IMR-90 (cell line): ENCODE results near the gene ZNF282. TPM values are rescaled to one million over a fixed set of nuclear protein-coding genes. Genes with fewer than 3 reads are reported as not detected.

Experiments used
- ATAC-seq: fragments of 200-7000 bp; cut with Tn5 transposase; 2 replicates; pipeline ENCODE4 v1.9.1; 2020; ENCODE audit warnings: low read depth, mild to moderate bottlenecking, moderate library complexity
- BruUV-seq: library from RNA; stranded (reverse); fragments of 400-500 nt; replicated peaks from 2 replicates; lab custom pipeline; 2021; lab: Mats Ljungman, UMichigan
- CTCF ChIA-PET: fragments of 300-600 bp; formaldehyde crosslinking; extraction: SDS; loops from one replicate; lab custom pipeline; 2021; ENCODE audit warnings: antibody characterized with exemption; lab: Yijun Ruan, JAX
- POLR2A ChIA-PET: fragments of 300-600 bp; sonication (Branson Sonifier 250); formaldehyde crosslinking; loops from one replicate; lab custom pipeline; 2022; ENCODE audit warnings: antibody characterized with exemption; ENCODE audit not compliant: unreplicated experiment; lab: Charles Lee
- DNase-seq: peaks from one replicate; pipeline ENCODE4 v3.0.0; 2013
- H2AFZ ChIP-seq: replicated peaks from 2 replicates; pipeline ENCODE3; 2013; ENCODE audit warnings: low read length, mild to moderate bottlenecking; ENCODE audit not compliant: poor library complexity
- H2AK5ac ChIP-seq: 2 replicates; pipeline ENCODE4 v1.6.1; 2013; ENCODE audit warnings: low read depth, low read length, inconsistent platforms
- H2AK9ac ChIP-seq: replicated peaks from 2 replicates; pipeline ENCODE3; 2013; ENCODE audit warnings: mild to moderate bottlenecking, low read depth, low read length, moderate library complexity; ENCODE audit not compliant: poor library complexity
- H2BK120ac ChIP-seq: 2 replicates; pipeline ENCODE4 v1.6.1; 2013; ENCODE audit warnings: low read depth, low read length, inconsistent platforms
- H2BK15ac ChIP-seq: 3 replicates; pipeline ENCODE4 v1.6.1; 2013; ENCODE audit warnings: low read depth, low read length, inconsistent platforms
- H2BK20ac ChIP-seq: 2 replicates; pipeline ENCODE4 v1.6.1; 2013; ENCODE audit warnings: low read depth, mild to moderate bottlenecking, inconsistent platforms, low read length, moderate library complexity
- H2BK5ac ChIP-seq: 2 replicates; pipeline ENCODE4 v1.6.1; 2013; ENCODE audit warnings: mild to moderate bottlenecking, low read depth, low read length, inconsistent platforms; ENCODE audit not compliant: poor library complexity, severe bottlenecking
- H3K14ac ChIP-seq: replicated peaks from 2 replicates; pipeline ENCODE4 v1.6.1; 2013; ENCODE audit warnings: low read depth, low read length, inconsistent platforms
- H3K18ac ChIP-seq: 2 replicates; pipeline ENCODE4 v1.6.1; 2013; ENCODE audit warnings: low read depth, low read length, control low read depth
- H3K23ac ChIP-seq: 2 replicates; pipeline ENCODE4 v1.6.1; 2013; ENCODE audit warnings: low read depth, low read length, inconsistent platforms
- H3K27ac ChIP-seq: 2 replicates; pipeline ENCODE4 v1.5.1; 2013; ENCODE audit warnings: mild to moderate bottlenecking, control low read depth, low read length; ENCODE audit not compliant: insufficient read depth
- H3K27me3 ChIP-seq: 2 replicates; pipeline ENCODE4 v1.6.1; 2013; ENCODE audit warnings: low read length; ENCODE audit not compliant: control insufficient read depth, insufficient read depth
- H3K36me3 ChIP-seq: 2 replicates; pipeline ENCODE4 v1.6.1; 2013; ENCODE audit warnings: low read length, mixed read lengths; ENCODE audit not compliant: control insufficient read depth, insufficient read depth
- H3K4ac ChIP-seq: 2 replicates; pipeline ENCODE4 v1.6.1; 2013; ENCODE audit warnings: low read depth, low read length, inconsistent platforms
- H3K4me1 ChIP-seq: 2 replicates; pipeline ENCODE4 v1.6.1; 2013; ENCODE audit warnings: low read length, mixed read lengths; ENCODE audit not compliant: control insufficient read depth, insufficient read depth
- H3K4me2 ChIP-seq: 2 replicates; pipeline ENCODE4 v1.6.1; 2013; ENCODE audit warnings: low read depth, mild to moderate bottlenecking, control low read depth, low read length, moderate library complexity
- H3K4me3 ChIP-seq: 2 replicates; pipeline ENCODE4 v1.5.1; 2013; ENCODE audit warnings: low read depth, mild to moderate bottlenecking, control low read depth, low read length, moderate library complexity; ENCODE audit not compliant: insufficient read depth
- H3K56ac ChIP-seq: 2 replicates; pipeline ENCODE4 v1.6.1; 2013; ENCODE audit warnings: low read length, inconsistent platforms; ENCODE audit not compliant: insufficient read depth; ENCODE audit errors: extremely low read depth
- H3K79me1 ChIP-seq, 2 experiments: 2 replicates each; pipeline ENCODE4 v1.6.1; 2013; ENCODE audit warnings: low read length in 2 of 2, inconsistent platforms in 1 of 2, low read depth in 1 of 2
- H3K9ac ChIP-seq: 2 replicates; pipeline ENCODE4 v1.6.1; 2013; ENCODE audit warnings: low read depth, low read length, control low read depth
- H3K9me1 ChIP-seq: 2 replicates; pipeline ENCODE4 v1.6.1; 2013; ENCODE audit warnings: low read length, inconsistent platforms; ENCODE audit not compliant: insufficient read depth
- H3K9me3 ChIP-seq: 2 replicates; pipeline ENCODE4 v1.6.1; 2013; ENCODE audit warnings: low read length; ENCODE audit not compliant: control insufficient read depth, insufficient read depth
- H4K20me1 ChIP-seq: 2 replicates; pipeline ENCODE4 v1.6.1; 2013; ENCODE audit warnings: low read length, inconsistent platforms; ENCODE audit not compliant: insufficient read depth
- H4K5ac ChIP-seq: 2 replicates; pipeline ENCODE4 v1.6.1; 2013; ENCODE audit warnings: mild to moderate bottlenecking, low read depth, low read length, control low read depth
- H4K8ac ChIP-seq, 2 experiments: 2 replicates each; pipeline ENCODE4 v1.6.1; 2013; ENCODE audit warnings: low read depth in 2 of 2, low read length in 2 of 2, control low read depth in 1 of 2, inconsistent platforms in 1 of 2
- H4K91ac ChIP-seq: 2 replicates; pipeline ENCODE4 v1.6.1; 2013; ENCODE audit warnings: low read depth, low read length, inconsistent platforms; ENCODE audit not compliant: insufficient read depth
- BHLHE40 ChIP-seq: fragments of 150-350 bp; IDR thresholded peaks from 2 replicates; pipeline ENCODE4 v1.6.1; 2016; ENCODE audit warnings: mild to moderate bottlenecking, low read depth, low read length
- CEBPB ChIP-seq: IDR thresholded peaks from 2 replicates; pipeline ENCODE4 v1.6.1; 2012; ENCODE audit warnings: low read depth, low read length, improper control_type of control experiment
- CHD1 ChIP-seq: IDR thresholded peaks from 2 replicates; pipeline ENCODE4 v1.6.1; 2012; ENCODE audit warnings: low read depth, low read length, improper control_type of control experiment
- CTCF ChIP-seq: conservative IDR thresholded peaks from 2 replicates; pipeline ENCODE4 v1.5.1; 2012; ENCODE audit warnings: mild to moderate bottlenecking, low read depth, low read length, improper control_type of control experiment
- FOS ChIP-seq: fragments of 150-350 bp; IDR thresholded peaks from 2 replicates; pipeline ENCODE4 v1.6.1; 2016; ENCODE audit warnings: low read depth, low read length
- MAFK ChIP-seq: IDR thresholded peaks from 2 replicates; pipeline ENCODE4 v1.6.1; 2012; ENCODE audit warnings: low read depth, low read length, improper control_type of control experiment
- MAZ ChIP-seq: IDR thresholded peaks from 2 replicates; pipeline ENCODE4 v1.6.1; 2012; ENCODE audit warnings: low read depth, mild to moderate bottlenecking, low read length, improper control_type of control experiment, moderate library complexity, borderline replicate concordance
- MXI1 ChIP-seq: IDR thresholded peaks from 2 replicates; pipeline ENCODE4 v1.6.1; 2012; ENCODE audit warnings: low read depth, mild to moderate bottlenecking, low read length, moderate library complexity, borderline replicate concordance
- NFE2L2 ChIP-seq: fragments of 150-350 bp; IDR thresholded peaks from 2 replicates; pipeline ENCODE4 v1.6.1; 2016; ENCODE audit warnings: low read depth, mild to moderate bottlenecking, low read length
- POLR2A ChIP-seq: IDR thresholded peaks from 2 replicates; pipeline ENCODE4 v1.6.1; 2012; ENCODE audit warnings: mild to moderate bottlenecking, low read depth, low read length
- RAD21 ChIP-seq: IDR thresholded peaks from 2 replicates; pipeline ENCODE4 v1.6.1; 2012; ENCODE audit warnings: low read length, improper control_type of control experiment
- RCOR1 ChIP-seq: IDR thresholded peaks from 2 replicates; pipeline ENCODE4 v1.6.1; 2012; ENCODE audit warnings: mild to moderate bottlenecking, low read length, improper control_type of control experiment; ENCODE audit not compliant: insufficient replicate concordance
- RFX5 ChIP-seq: IDR thresholded peaks from 2 replicates; pipeline ENCODE4 v1.8.0; 2012; ENCODE audit warnings: low read depth, mild to moderate bottlenecking, low read length, moderate library complexity
- SMC3 ChIP-seq: fragments of 150-350 bp; IDR thresholded peaks from 2 replicates; pipeline ENCODE4 v1.6.1; 2016; ENCODE audit warnings: low read depth, mild to moderate bottlenecking, antibody characterized with exemption, low read length, moderate library complexity
- USF2 ChIP-seq: fragments of 150-350 bp; IDR thresholded peaks from 2 replicates; pipeline ENCODE4 v1.6.1; 2017; ENCODE audit warnings: mild to moderate bottlenecking, antibody characterized with exemption, low read length, low read depth
- WGBS, 2 experiments: methylation state at CpG; one replicate each; pipeline versions ENCODE4 v1.1.5 to v1.1.7; 2013; ENCODE audit warnings: missing lambda C conversion rate in 2 of 2; ENCODE audit not compliant: insufficient read length in 1 of 2; ENCODE audit errors: extremely low coverage in 2 of 2; 5-methylcytosine and 5-hydroxymethylcytosine counted together
- dilution Hi-C: fragments of 300-500 bp; cut with HindIII; formaldehyde crosslinking; loops from one replicate; pipeline ENCODE4 v1.14.3; 2018; ENCODE audit warnings: low sequenced_read_pairs; ENCODE audit not compliant: unreplicated experiment
- in situ Hi-C: fragments of 300-500 bp; cut with MboI; formaldehyde crosslinking; loops from 3 replicates; pipeline ENCODE4 v1.14.3; 2019; ENCODE audit warnings: low sequenced_read_pairs, inconsistent platforms, mixed read lengths
- intact Hi-C: fragments of 100-400 bp; cut with micrococcal nuclease; formaldehyde crosslinking; loops from 2 replicates; pipeline ENCODE4 v1.10.0; 2022
- polyA plus RNA-seq, 3 experiments: library from polyadenylated mRNA; depleted of rRNA; stranded (reverse); fragments of >200 nt; gene quantifications; 2 replicates each; pipeline ENCODE4 v1.2.3, GENCODE V29; 2012; ENCODE audit warnings: low replicate concordance in 1 of 3
- total RNA-seq: library from RNA; depleted of rRNA; stranded (reverse); fragments of >200 nt; gene quantifications from 2 replicates; pipeline ENCODE4 v1.2.3, GENCODE V29; 2012
- TF ChIP-seq, protein P1 (sequence below): fragments of 150-350 bp; IDR thresholded peaks from 2 replicates; pipeline ENCODE4 v1.6.1; 2016; ENCODE audit warnings: low read depth, mild to moderate bottlenecking, low read length, moderate library complexity, borderline replicate concordance

ZNF282 gene
- total and polyA plus RNA-seq, 2 of the 4 experiments (the other 2 are of a cell fraction): 7.2 to 11.9 TPM

DNA sequence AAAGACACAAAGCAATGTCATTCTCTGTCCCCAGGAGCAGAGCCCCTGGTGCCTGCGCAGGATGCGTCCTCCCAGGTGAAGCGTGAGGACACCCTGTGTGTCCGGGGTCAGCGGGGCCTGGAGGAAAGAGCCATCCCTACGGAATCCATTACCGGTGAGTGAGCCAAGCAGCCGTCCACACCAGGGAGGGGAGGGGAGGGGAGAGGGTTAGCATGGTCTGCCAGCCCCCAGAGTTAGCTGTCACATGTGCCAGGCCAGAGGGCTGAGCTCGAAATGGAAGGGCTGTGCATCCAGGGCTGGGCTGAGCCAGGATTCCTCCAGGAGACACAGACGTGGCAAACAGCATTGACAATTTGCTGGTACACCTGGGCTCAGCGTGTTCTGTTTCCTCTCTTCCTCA lies 15.2 kb downstream of the ZNF282 start:
- in situ Hi-C loops: no loop called here
- no peak overlapping the region for H2AK5ac ChIP-seq
- BruUV-seq: no TSS peak
- no peaks in the 10 kb centered on the region for H3K4me1 ChIP-seq
- POLR2A ChIA-PET: no interaction called here
- no peak overlapping the region for H2AFZ ChIP-seq
- no peak overlapping the region for H3K23ac ChIP-seq
- no peak overlapping the region for H4K5ac ChIP-seq
- no peak overlapping the region for H2BK5ac ChIP-seq
- ATAC-seq: no peak
- no peaks in the 10 kb centered on the region for H3K9me3 ChIP-seq
- no peak overlapping the region for H2BK20ac ChIP-seq
- CTCF ChIA-PET: no interaction called here
- H4K91ac ChIP-seq: no peak overlapping the region
- peaks cover 9% of the 10 kb centered on the region; the same call in 1 of the 2 replicates for H3K9me1 ChIP-seq
- H3K4me3 ChIP-seq: no peak overlapping the region
- H3K36me3 ChIP-seq: peaks cover 77% of the 10 kb centered on the region
- dilution Hi-C loops: no loop called here
- H3K18ac ChIP-seq: no peak overlapping the region
- H3K27ac ChIP-seq: no peak overlapping the region
- H2BK15ac ChIP-seq: no peak overlapping the region
- H2BK120ac ChIP-seq: no peak overlapping the region
- H3K56ac ChIP-seq: no peak overlapping the region
- DNase-seq: no peak
- H4K20me1 ChIP-seq: no peaks in the 10 kb centered on the region; the same call in 1 of the 2 replicates
- H3K79me1 ChIP-seq: peaks cover 14 to 36% of the 10 kb centered on the region in 2 experiments
- H3K9ac ChIP-seq: no peak overlapping the region
- H3K4ac ChIP-seq: no peak overlapping the region
- intact Hi-C loops: no loop called here
- H4K8ac ChIP-seq: no peak overlapping the region
- 100% methylated on average over 1 of the region's 11 CpGs; no CpG with 5 or more reads in 1 of the 2 experiments for WGBS, 2 experiments
- no peak overlapping the region for H3K4me2 ChIP-seq
- TF ChIP-seq POLR2A: no peak
- TF ChIP-seq MXI1: no peak
- no peak for TF ChIP-seq BHLHE40
- TF ChIP-seq CHD1: no peak
- TF ChIP-seq NFE2L2: no peak
- TF ChIP-seq, protein P1, sequence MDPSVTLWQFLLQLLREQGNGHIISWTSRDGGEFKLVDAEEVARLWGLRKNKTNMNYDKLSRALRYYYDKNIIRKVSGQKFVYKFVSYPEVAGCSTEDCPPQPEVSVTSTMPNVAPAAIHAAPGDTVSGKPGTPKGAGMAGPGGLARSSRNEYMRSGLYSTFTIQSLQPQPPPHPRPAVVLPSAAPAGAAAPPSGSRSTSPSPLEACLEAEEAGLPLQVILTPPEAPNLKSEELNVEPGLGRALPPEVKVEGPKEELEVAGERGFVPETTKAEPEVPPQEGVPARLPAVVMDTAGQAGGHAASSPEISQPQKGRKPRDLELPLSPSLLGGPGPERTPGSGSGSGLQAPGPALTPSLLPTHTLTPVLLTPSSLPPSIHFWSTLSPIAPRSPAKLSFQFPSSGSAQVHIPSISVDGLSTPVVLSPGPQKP: no peak
- no peak for TF ChIP-seq RFX5
- no peak for TF ChIP-seq MAFK
- TF ChIP-seq CEBPB: no peak
- TF ChIP-seq FOS: no peak
- TF ChIP-seq SMC3: no peak
- TF ChIP-seq RAD21: no peak
- no peak for TF ChIP-seq RCOR1
- no peak for TF ChIP-seq USF2
- no peak for TF ChIP-seq CTCF
- TF ChIP-seq MAZ: no peak
- H3K14ac ChIP-seq: no peak overlapping the region
- no peaks in the 10 kb centered on the region for H3K27me3 ChIP-seq
- H2AK9ac ChIP-seq: no peak overlapping the region
